B cell (primary cell): ENCODE data around the gene ALDH3A1. TPM values are rescaled to one million over a fixed set of nuclear protein-coding genes. Genes with fewer than 3 reads are reported as not detected.

Experiments
- ATAC-seq: fragments of 200-7000 bp; cut with Tn5 transposase; one replicate; pipeline ENCODE4 v1.10.0; 2021; ENCODE audit warnings: low read depth, mild to moderate bottlenecking, moderate number of reproducible peaks, moderate library complexity
- CTCF ChIA-PET: fragments of 350-600 bp; sonication (Branson Sonifier 250); formaldehyde crosslinking; loops from one replicate; lab custom pipeline; 2021; ENCODE audit warnings: antibody characterized with exemption, inconsistent platforms; lab: Charles Lee
- POLR2A ChIA-PET: fragments of 350-600 bp; sonication (Branson Sonifier 250); formaldehyde crosslinking; loops from one replicate; lab custom pipeline; 2021; ENCODE audit warnings: antibody characterized with exemption; lab: Charles Lee
- DNase-seq: peaks from one replicate; pipeline ENCODE4 v3.0.0; 2013
- H2AFZ ChIP-seq: 2 replicates; pipeline ENCODE4 v1.6.1; 2012; ENCODE audit warnings: mild to moderate bottlenecking, low read depth, low read length; ENCODE audit not compliant: insufficient read depth, poor library complexity, severe bottlenecking
- H3K27ac ChIP-seq, 2 donors: 1 replicate in 1 of 2; 2 replicates in 1 of 2; pipeline ENCODE4 v1.5.1; 2012 to 2013; ENCODE audit warnings: low read length in 2 of 2, mild to moderate bottlenecking in 2 of 2, moderate library complexity in 1 of 2
- H3K27me3 ChIP-seq, 4 experiments: fragments of 200-600 bp in 1 of 4; sonication (generic) in 1 of 4; replicated peaks in 1 of 4; 1 replicate in 2 of 4; 2 replicates in 2 of 4; pipeline versions ENCODE4 v1.6.1 to v1.7.0; 2013 to 2016; ENCODE audit warnings: low read length in 3 of 4, mild to moderate bottlenecking in 2 of 4, mixed read lengths in 1 of 4, moderate library complexity in 1 of 4; ENCODE audit not compliant: insufficient read depth in 4 of 4, control insufficient read depth in 3 of 4; ENCODE audit errors: control extremely low read depth in 1 of 4
- H3K36me3 ChIP-seq, 2 experiments: replicated peaks in 1 of 2; 1 replicate in 1 of 2; 2 replicates in 1 of 2; pipeline versions ENCODE4 v1.6.1 to v1.7.1; 2013; ENCODE audit warnings: low read length in 1 of 2; ENCODE audit not compliant: insufficient read depth in 2 of 2, control insufficient read depth in 1 of 2; ENCODE audit errors: control extremely low read depth in 1 of 2, extremely low read depth in 1 of 2
- H3K4me1 ChIP-seq, 2 donors: fragments of 200-600 bp in 1 of 2; sonication (generic) in 1 of 2; 1 replicate in 1 of 2; 2 replicates in 1 of 2; pipeline versions ENCODE4 v1.5.1 to v1.6.1; 2013 to 2017; ENCODE audit warnings: low read length in 2 of 2; ENCODE audit not compliant: control insufficient read depth in 2 of 2, insufficient read depth in 2 of 2
- H3K4me2 ChIP-seq: replicated peaks from 2 replicates; pipeline ENCODE3; 2012; ENCODE audit warnings: mild to moderate bottlenecking, low read depth, low read length; ENCODE audit not compliant: poor library complexity, severe bottlenecking
- H3K4me3 ChIP-seq, 5 experiments: fragments of 200-600 bp in 1 of 5; sonication (generic) in 1 of 5; 1 replicate in 3 of 5; 2 replicates in 2 of 5; pipeline versions ENCODE4 v1.5.1 to v1.7.0; 2011 to 2016; ENCODE audit warnings: low read length in 4 of 5, mild to moderate bottlenecking in 4 of 5, low read depth in 2 of 5, control low read depth in 1 of 5, moderate library complexity in 1 of 5; ENCODE audit not compliant: insufficient read depth in 1 of 5; ENCODE audit errors: control extremely low read depth in 1 of 5, extremely low read depth in 1 of 5
- H3K79me2 ChIP-seq: fragments of 200-600 bp; sonication (generic); one replicate; pipeline ENCODE4 v1.6.0; 2016; ENCODE audit warnings: low read length; ENCODE audit not compliant: control insufficient read depth, insufficient read depth
- H3K9ac ChIP-seq: fragments of 200-600 bp; sonication (generic); 2 replicates; pipeline ENCODE4 v1.6.1; 2017; ENCODE audit warnings: mild to moderate bottlenecking, low read length, moderate library complexity
- H3K9me3 ChIP-seq, 3 donors: one replicate each; pipeline versions ENCODE4 v1.6.1 to v1.7.1; 2013; ENCODE audit warnings: low read length in 2 of 3; ENCODE audit not compliant: control insufficient read depth in 2 of 3, insufficient read depth in 1 of 3; ENCODE audit errors: control extremely low read depth in 1 of 3
- H4K20me1 ChIP-seq: 2 replicates; pipeline ENCODE4 v1.6.0; 2012; ENCODE audit warnings: mild to moderate bottlenecking, low read length; ENCODE audit not compliant: insufficient read depth, control insufficient read depth, poor library complexity, severe bottlenecking
- H3K27ac Mint-ChIP-seq: one replicate; pipeline ENCODE4 v1.8.0; 2021; ENCODE audit warnings: mixed read lengths
- H3K27me3 Mint-ChIP-seq: one replicate; pipeline ENCODE4 v1.8.0; 2021; ENCODE audit warnings: mixed read lengths
- H3K4me1 Mint-ChIP-seq: one replicate; pipeline ENCODE4 v1.8.0; 2021; ENCODE audit warnings: mixed read lengths
- H3K4me3 Mint-ChIP-seq: one replicate; pipeline ENCODE4 v1.8.0; 2021; ENCODE audit warnings: mixed read lengths
- H3K9me3 Mint-ChIP-seq: one replicate; pipeline ENCODE4 v1.8.0; 2022; ENCODE audit warnings: mixed read lengths; ENCODE audit not compliant: insufficient read depth
- EZH2 ChIP-seq: IDR thresholded peaks from 2 replicates; pipeline ENCODE4 v1.6.1; 2012; ENCODE audit warnings: borderline replicate concordance, low read depth, mild to moderate bottlenecking, moderate library complexity, low read length; ENCODE audit not compliant: insufficient read depth, poor library complexity, severe bottlenecking
- WGBS: methylation state at CpG from one replicate; pipeline ENCODE4 v1.1.5; 2013; ENCODE audit warnings: missing lambda C conversion rate; ENCODE audit not compliant: insufficient coverage; 5-methylcytosine and 5-hydroxymethylcytosine counted together
- intact Hi-C: fragments of 100-400 bp; cut with micrococcal nuclease; formaldehyde crosslinking; loops from one replicate; pipeline ENCODE4 v1.10.0; 2022
- polyA plus RNA-seq: library from polyadenylated mRNA; depleted of rRNA; stranded (reverse); fragments of >200 nt; gene quantifications from 2 replicates; pipeline ENCODE4 v1.2.3, GENCODE V29; 2012
- total RNA-seq, 2 donors: library from RNA; stranded (reverse); fragments of 120-200 nt in 1 of 2; gene quantifications; 1 replicate in 1 of 2; 2 replicates in 1 of 2; pipeline versions ENCODE4 v1.2.3 to v1.2.4, GENCODE V29; 2013 to 2022
- TF ChIP-seq, protein P1 (sequence below): fragments of 200-600 bp; IDR thresholded peaks from one replicate; pipeline ENCODE4 v1.8.0; 2022; ENCODE audit warnings: antibody characterized with exemption, mild to moderate bottlenecking

Gene ALDH3A1
- total and polyA plus RNA-seq, 2 donors (not counting 1 experiment from before 2014, with no cell fraction given), result not detected

DNA sequence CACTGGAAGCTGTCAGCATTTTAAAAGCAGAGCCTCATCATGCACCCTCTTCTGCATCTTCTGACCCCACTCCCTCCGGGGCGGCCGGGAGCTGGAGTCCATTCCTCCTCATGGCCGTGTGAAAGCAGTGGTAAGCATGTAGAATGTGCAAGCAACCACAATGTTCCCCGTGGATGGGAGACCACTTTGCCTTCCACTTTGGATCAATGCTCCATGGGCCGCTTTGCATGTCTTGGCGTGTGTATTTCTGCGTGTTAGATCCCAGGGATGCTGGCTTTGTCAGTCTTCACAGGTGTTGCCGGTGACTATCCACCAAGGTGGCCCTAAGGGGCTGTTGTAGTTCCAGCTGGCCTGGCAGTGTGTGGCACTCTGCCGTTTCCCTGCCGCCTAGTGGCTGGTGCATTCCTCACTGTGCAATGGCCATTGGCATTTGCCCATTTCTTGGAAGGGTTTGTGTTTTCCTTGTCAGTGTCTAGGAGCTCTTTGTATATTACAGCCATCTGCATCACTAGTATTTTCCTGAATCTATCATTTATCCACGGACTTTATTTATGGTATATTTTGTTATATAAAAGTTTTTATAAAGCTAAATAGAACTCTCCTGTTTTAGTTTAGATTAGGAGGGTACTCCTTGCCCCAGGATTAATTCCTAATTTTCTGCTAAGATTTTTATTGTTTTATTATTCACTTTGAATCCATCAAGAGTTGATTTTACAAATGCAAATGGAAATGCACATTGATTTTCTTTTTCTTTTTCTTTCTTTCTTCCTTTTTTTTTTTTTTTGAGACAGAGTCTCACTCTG lies 5.8 kb upstream of the ALDH3A1 start:
- Histone ChIP-seq H3K79me2 (no peaks in the 10 kb centered on the region), H3K4me2 (no peak overlapping the region), H3K36me3 (no peaks in the 10 kb centered on the region), H3K27me3 (no peaks in the 10 kb centered on the region), H3K4me1 (peaks cover 19 to 31% of the 10 kb centered on the region in 2 donors), H3K27ac (no peak overlapping the region), H3K4me3 (no peak overlapping the region), H3K9me3 (no peaks in the 10 kb centered on the region), H4K20me1 (no peaks in the 10 kb centered on the region), H3K9ac (no peak overlapping the region), H2AFZ (no peak overlapping the region)
- H3K4me3 Mint-ChIP-seq, result peak overlapping the region; percentile 16
- WGBS, result 98% methylated on average over 9 of the region's 12 CpGs
- intact Hi-C loops, result loop anchor here (2.0 kb wide), 1 partner anchor 105 kb away; the partner anchor contains the start of gene ALDH3A2
- peaks cover 41% of the 10 kb centered on the region for H3K4me1 Mint-ChIP-seq
- ATAC-seq (no peak), DNase-seq (no peak)
- ChIA-PET POLR2A (no interaction called here), CTCF (interaction anchor here (0.6 to 5.4 kb wide), 6 partner anchors 9 to 240 kb away, joined by 3 to 32 read pairs (median 8); partner anchors contain the start of gene ALDH3A2)
- H3K27ac Mint-ChIP-seq, result no peak overlapping the region
- H3K27me3 Mint-ChIP-seq, result peaks cover 5% of the 10 kb centered on the region
- no peaks in the 10 kb centered on the region for H3K9me3 Mint-ChIP-seq
- no peak for TF ChIP-seq EZH2
- TF ChIP-seq, protein P1, sequence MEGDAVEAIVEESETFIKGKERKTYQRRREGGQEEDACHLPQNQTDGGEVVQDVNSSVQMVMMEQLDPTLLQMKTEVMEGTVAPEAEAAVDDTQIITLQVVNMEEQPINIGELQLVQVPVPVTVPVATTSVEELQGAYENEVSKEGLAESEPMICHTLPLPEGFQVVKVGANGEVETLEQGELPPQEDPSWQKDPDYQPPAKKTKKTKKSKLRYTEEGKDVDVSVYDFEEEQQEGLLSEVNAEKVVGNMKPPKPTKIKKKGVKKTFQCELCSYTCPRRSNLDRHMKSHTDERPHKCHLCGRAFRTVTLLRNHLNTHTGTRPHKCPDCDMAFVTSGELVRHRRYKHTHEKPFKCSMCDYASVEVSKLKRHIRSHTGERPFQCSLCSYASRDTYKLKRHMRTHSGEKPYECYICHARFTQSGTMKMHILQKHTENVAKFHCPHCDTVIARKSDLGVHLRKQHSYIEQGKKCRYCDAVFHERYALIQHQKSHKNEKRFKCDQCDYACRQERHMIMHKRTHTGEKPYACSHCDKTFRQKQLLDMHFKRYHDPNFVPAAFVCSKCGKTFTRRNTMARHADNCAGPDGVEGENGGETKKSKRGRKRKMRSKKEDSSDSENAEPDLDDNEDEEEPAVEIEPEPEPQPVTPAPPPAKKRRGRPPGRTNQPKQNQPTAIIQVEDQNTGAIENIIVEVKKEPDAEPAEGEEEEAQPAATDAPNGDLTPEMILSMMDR, result no peak

DNA sequence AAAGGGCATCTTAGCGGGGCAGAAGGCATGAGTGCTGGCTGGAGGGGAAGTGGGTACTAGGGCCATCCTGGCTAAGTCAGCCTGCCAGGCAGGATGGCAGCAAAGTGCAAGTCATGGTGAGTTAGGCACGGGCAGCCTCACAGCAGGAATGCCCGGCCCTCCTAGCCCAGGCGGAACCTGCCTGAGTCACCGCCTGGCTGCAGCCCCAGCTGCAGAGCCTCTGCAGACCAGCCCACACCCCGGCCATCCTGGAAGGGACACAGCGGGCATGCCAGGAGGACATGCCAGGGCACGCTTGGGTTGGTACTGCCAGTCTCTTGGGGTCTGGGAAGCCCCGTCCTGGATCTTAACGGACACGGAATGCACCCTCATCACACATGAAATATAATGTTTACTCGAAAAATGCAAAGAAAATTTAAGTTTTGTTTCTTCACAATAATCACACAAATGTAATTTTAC lies 5.0 kb upstream of the ALDH3A1 start:
- Histone ChIP-seq H3K9ac (no peak overlapping the region), H3K27ac (no peak overlapping the region), H2AFZ (no peak overlapping the region), H3K4me2 (no peak overlapping the region), H3K4me3 (no peak overlapping the region), H3K36me3 (no peaks in the 10 kb centered on the region), H3K9me3 (no peaks in the 10 kb centered on the region), H4K20me1 (no peaks in the 10 kb centered on the region), H3K27me3 (no peaks in the 10 kb centered on the region), H3K4me1 (peaks cover 19 to 31% of the 10 kb centered on the region in 2 donors), H3K79me2 (no peaks in the 10 kb centered on the region)
- Mint-ChIP-seq H3K27ac (no peak overlapping the region), H3K4me1 (peaks cover 41% of the 10 kb centered on the region), H3K9me3 (no peaks in the 10 kb centered on the region), H3K4me3 (no peak overlapping the region), H3K27me3 (peaks cover 5% of the 10 kb centered on the region)
- POLR2A ChIA-PET, result no interaction called here
- CTCF ChIA-PET, result interaction anchor here (1.2 to 5.4 kb wide), 4 partner anchors 8 to 240 kb away, joined by 4 to 32 read pairs (median 20); no protein-coding TSS in a partner anchor
- no peak for TF ChIP-seq EZH2
- TF ChIP-seq, protein P1, result no peak
- intact Hi-C loops, result no loop called here
- 29% methylated on average over 8 of the region's 12 CpGs for WGBS
- no peak for DNase-seq
- ATAC-seq, result no peak
